Embryonic facial prominence (tissue), 1 donor: ENCODE data around the gene GH2.
A peak's percentile ranks its signal among the peaks of the same experiment; 100 is the strongest.

ENCODE experiments used
- DNase-seq: peaks from one replicate; pipeline ENCODE4 v3.0.0-alpha.2; 2016; ENCODE audit errors: extremely low spot score

Gene GH2

GRCh38 chr17:63841350-63842172 lies 40.2 kb downstream of the GH2 start:
- no peak for DNase-seq

GRCh38 chr17:63840591-63841349 lies 41.0 kb downstream of the GH2 start:
- no peak for DNase-seq

- peak; percentile 25 for DNase-seq
Measured at GRCh38 chr17:63838631-63839171, 43.0 kb downstream of the GH2 start.

- DNase-seq: no peak
Measured at GRCh38 chr17:63837962-63838600, 43.7 kb downstream of the GH2 start.

- no peak for DNase-seq
Measured at GRCh38 chr17:63837480-63837879, 44.3 kb downstream of the GH2 start.

GRCh38 chr17:63836811-63837210 lies 44.9 kb downstream of the GH2 start:
- DNase-seq: no peak

GRCh38 chr17:63835167-63835720 lies 46.5 kb downstream of the GH2 start:
- no peak for DNase-seq

- no peak for DNase-seq
Measured at GRCh38 chr17:63834431-63835166, 47.1 kb downstream of the GH2 start.

GRCh38 chr17:63833741-63834373 lies 47.9 kb downstream of the GH2 start:
- DNase-seq: no peak

GRCh38 chr17:63833026-63833740 lies 48.6 kb downstream of the GH2 start:
- DNase-seq: no peak

GRCh38 chr17:63832455-63832854 lies 49.3 kb downstream of the GH2 start:
- no peak for DNase-seq

GRCh38 chr17:63832014-63832413 lies 49.7 kb downstream of the GH2 start:
- no peak for DNase-seq

- DNase-seq: no peak
Measured at GRCh38 chr17:63831505-63831904, 50.2 kb downstream of the GH2 start.

- no peak for DNase-seq
Measured at GRCh38 chr17:63830904-63831491, 50.7 kb downstream of the GH2 start.

GRCh38 chr17:63830278-63830677 lies 51.5 kb downstream of the GH2 start:
- DNase-seq: no peak
